RWPE2 (cell line): Measurements from ENCODE around the gene LDLRAD4.

Experiments used
- ATAC-seq: fragments of 200-7000 bp; cut with Tn5 transposase; 3 replicates; pipeline ENCODE4 v1.9.1; 2021; ENCODE audit warnings: low read depth
- DNase-seq: peaks from one replicate; pipeline ENCODE4 v3.0.0-alpha.2; 2020; ENCODE audit warnings: low spot score
- H3K27ac ChIP-seq: fragments of 450-650 bp; 2 replicates; pipeline ENCODE4 v1.5.1; 2017; ENCODE audit warnings: mild to moderate bottlenecking; ENCODE audit not compliant: poor library complexity, severe bottlenecking
- H3K27me3 ChIP-seq: fragments of 250-450 bp; sonication (Bioruptor Pico); 2 replicates; pipeline ENCODE4 v1.5.1; 2021; ENCODE audit warnings: mild to moderate bottlenecking, moderate library complexity; ENCODE audit not compliant: insufficient read depth, poor library complexity, severe bottlenecking
- H3K36me3 ChIP-seq: fragments of 250-450 bp; sonication (Bioruptor Pico); 2 replicates; pipeline ENCODE4 v1.5.1; 2020; ENCODE audit warnings: low read depth, mild to moderate bottlenecking, moderate library complexity
- H3K4me1 ChIP-seq: fragments of 250-450 bp; sonication (Bioruptor Pico); 2 replicates; pipeline ENCODE4 v1.5.1; 2021; ENCODE audit warnings: mild to moderate bottlenecking, moderate library complexity; ENCODE audit not compliant: insufficient read depth, poor library complexity, severe bottlenecking
- H3K4me3 ChIP-seq: fragments of 250-450 bp; sonication (Bioruptor Pico); 2 replicates; pipeline ENCODE4 v1.5.1; 2021; ENCODE audit warnings: mild to moderate bottlenecking, moderate library complexity; ENCODE audit not compliant: severe bottlenecking
- H3K9me3 ChIP-seq: fragments of 250-450 bp; sonication (Bioruptor Pico); 2 replicates; pipeline ENCODE4 v1.5.1; 2021; ENCODE audit warnings: mild to moderate bottlenecking, moderate library complexity; ENCODE audit not compliant: severe bottlenecking
- TF ChIP-seq, protein P1 (sequence below): fragments of 450-650 bp; IDR thresholded peaks from one replicate; pipeline ENCODE4 v1.5.1; 2017; ENCODE audit warnings: mild to moderate bottlenecking, moderate library complexity; ENCODE audit not compliant: poor library complexity, severe bottlenecking

Gene LDLRAD4

GRCh38 chr18:13539843-13540476 lies 321.4 kb downstream of the LDLRAD4 start:
- ATAC-seq (no peak), DNase-seq (no peak)
- Histone ChIP-seq H3K27ac (no peak overlapping the region), H3K9me3 (no peaks in the 10 kb centered on the region), H3K4me3 (no peak overlapping the region), H3K4me1 (no peaks in the 10 kb centered on the region), H3K36me3 (no peaks in the 10 kb centered on the region), H3K27me3 (peaks cover 23% of the 10 kb centered on the region)
- TF ChIP-seq, protein P1, sequence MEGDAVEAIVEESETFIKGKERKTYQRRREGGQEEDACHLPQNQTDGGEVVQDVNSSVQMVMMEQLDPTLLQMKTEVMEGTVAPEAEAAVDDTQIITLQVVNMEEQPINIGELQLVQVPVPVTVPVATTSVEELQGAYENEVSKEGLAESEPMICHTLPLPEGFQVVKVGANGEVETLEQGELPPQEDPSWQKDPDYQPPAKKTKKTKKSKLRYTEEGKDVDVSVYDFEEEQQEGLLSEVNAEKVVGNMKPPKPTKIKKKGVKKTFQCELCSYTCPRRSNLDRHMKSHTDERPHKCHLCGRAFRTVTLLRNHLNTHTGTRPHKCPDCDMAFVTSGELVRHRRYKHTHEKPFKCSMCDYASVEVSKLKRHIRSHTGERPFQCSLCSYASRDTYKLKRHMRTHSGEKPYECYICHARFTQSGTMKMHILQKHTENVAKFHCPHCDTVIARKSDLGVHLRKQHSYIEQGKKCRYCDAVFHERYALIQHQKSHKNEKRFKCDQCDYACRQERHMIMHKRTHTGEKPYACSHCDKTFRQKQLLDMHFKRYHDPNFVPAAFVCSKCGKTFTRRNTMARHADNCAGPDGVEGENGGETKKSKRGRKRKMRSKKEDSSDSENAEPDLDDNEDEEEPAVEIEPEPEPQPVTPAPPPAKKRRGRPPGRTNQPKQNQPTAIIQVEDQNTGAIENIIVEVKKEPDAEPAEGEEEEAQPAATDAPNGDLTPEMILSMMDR, result no peak

DNA sequence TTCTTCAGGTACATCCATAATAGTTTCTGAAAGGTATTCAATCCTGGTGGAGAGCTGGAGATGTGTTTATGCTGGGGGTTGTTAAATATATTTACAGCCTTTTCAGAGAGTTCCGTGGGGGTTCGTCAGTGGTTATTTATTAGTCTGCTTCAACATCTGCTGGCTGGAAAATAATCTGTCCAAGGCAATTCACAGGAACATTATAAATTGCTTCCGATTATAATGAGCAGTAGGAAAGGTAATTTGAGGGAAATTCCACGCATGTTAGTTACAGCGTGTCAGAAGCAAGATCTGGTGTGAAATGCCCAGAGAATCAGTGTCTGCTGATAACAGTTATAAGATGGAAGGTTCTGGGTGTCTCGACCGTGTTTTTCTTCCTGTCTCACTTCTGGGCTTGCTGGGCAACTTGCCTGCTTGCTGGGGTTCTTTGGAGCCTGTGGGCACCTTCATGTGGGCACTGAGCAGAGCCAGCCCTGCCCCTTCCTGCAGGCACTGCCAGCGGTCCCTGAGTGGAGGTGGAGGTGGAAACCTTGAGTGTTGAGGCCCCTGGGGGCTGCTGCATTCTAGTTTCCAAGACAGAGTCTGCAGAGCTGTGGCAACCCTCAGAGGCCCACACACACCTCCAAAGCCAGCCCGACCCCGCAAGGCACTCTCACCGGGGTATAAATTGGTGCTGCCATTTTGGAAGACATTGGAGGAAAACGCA lies 322.1 kb downstream of the LDLRAD4 start:
- DNase-seq (no peak), ATAC-seq (no peak)
- Histone ChIP-seq H3K27me3 (peaks cover 21% of the 10 kb centered on the region), H3K27ac (no peak overlapping the region), H3K36me3 (no peaks in the 10 kb centered on the region), H3K4me3 (no peak overlapping the region), H3K9me3 (no peaks in the 10 kb centered on the region), H3K4me1 (no peaks in the 10 kb centered on the region)
- TF ChIP-seq, protein P1, result no peak

GRCh38 chr18:13541621-13542519 lies 323.3 kb downstream of the LDLRAD4 start:
- peaks cover 12% of the 10 kb centered on the region for H3K27me3 ChIP-seq
- DNase-seq, result no peak
- TF ChIP-seq, protein P1, result no peak
- ATAC-seq, result no peak
- no peaks in the 10 kb centered on the region for H3K4me1 ChIP-seq
- H3K9me3 ChIP-seq, result no peaks in the 10 kb centered on the region
- H3K27ac ChIP-seq, result no peak overlapping the region
- H3K4me3 ChIP-seq, result no peak overlapping the region
- H3K36me3 ChIP-seq, result no peaks in the 10 kb centered on the region

- no peak overlapping the region for H3K4me3 ChIP-seq
Measured at GRCh38 chr18:13542520-13542847, 323.9 kb downstream of the LDLRAD4 start.

More at GRCh38 chr18:13542520-13542847, 323.9 kb downstream of the LDLRAD4 start:
- ATAC-seq, result no peak
- H3K27me3 ChIP-seq, result peaks cover 12% of the 10 kb centered on the region
- H3K36me3 ChIP-seq, result no peaks in the 10 kb centered on the region
- TF ChIP-seq, protein P1, result no peak
- no peaks in the 10 kb centered on the region for H3K4me1 ChIP-seq
- H3K9me3 ChIP-seq, result no peaks in the 10 kb centered on the region
- H3K27ac ChIP-seq, result no peak overlapping the region
- DNase-seq, result no peak
